ENCODE measurements around the gene OPHN1.

DNA sequence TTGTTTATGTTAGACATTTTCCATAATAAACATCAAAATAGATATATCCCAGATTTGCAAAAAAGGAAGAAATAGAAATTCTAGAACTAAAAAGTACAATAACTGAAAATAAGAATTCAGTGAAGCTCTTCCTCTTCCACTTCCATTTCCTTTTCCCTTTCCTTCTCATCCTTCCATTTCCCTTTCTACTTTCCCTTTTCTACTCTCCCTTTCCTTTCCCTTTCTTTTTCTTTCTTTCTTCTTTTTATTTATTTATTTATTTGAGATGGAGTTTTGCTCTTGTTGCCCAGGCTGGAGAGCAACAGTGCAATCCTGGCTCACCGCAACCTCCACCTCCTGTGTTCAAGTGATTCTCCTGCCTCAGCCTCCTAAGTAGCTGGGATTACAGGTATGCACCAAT is 30.6 kb upstream of the OPHN1 start:
- TF ChIP-seq, protein P1, sequence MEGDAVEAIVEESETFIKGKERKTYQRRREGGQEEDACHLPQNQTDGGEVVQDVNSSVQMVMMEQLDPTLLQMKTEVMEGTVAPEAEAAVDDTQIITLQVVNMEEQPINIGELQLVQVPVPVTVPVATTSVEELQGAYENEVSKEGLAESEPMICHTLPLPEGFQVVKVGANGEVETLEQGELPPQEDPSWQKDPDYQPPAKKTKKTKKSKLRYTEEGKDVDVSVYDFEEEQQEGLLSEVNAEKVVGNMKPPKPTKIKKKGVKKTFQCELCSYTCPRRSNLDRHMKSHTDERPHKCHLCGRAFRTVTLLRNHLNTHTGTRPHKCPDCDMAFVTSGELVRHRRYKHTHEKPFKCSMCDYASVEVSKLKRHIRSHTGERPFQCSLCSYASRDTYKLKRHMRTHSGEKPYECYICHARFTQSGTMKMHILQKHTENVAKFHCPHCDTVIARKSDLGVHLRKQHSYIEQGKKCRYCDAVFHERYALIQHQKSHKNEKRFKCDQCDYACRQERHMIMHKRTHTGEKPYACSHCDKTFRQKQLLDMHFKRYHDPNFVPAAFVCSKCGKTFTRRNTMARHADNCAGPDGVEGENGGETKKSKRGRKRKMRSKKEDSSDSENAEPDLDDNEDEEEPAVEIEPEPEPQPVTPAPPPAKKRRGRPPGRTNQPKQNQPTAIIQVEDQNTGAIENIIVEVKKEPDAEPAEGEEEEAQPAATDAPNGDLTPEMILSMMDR (IDR thresholded peaks at IDR 0.05) = no peak
- no peak for TF ChIP-seq POLR2A (IDR thresholded peaks at IDR 0.05)
- TF ChIP-seq POLR2AphosphoS5 (IDR thresholded peaks at IDR 0.05) = no peak
